Measurements from ENCODE around the gene GID4.

- TF ChIP-seq CTCF (CRISPR knock-in tag; IDR thresholded peaks at IDR 0.05): 0 out of 2 replicates have a peak, but pooled peaks have one; percentile 3
- no peak for TF ChIP-seq ZNF556 (CRISPR knock-in tag; IDR thresholded peaks at IDR 0.05; ENCODE audit: borderline replicate concordance)
These were observed 39.7 kb upstream of the GID4 start for GRCh38 chr17:17999364-18000029.

Measured in HepG2 (cell line).